Upper lobe of left lung (tissue), 4 donors: ENCODE data around the gene ARHGAP36.

ENCODE experiments used
- POLR2A ChIP-seq, 4 donors: fragments of 450-650 bp; IDR thresholded peaks; one replicate each; pipeline ENCODE4 v1.5.1; 2016 to 2017; ENCODE audit warnings: antibody characterized with exemption in 4 of 4, mild to moderate bottlenecking in 2 of 4
- TF ChIP-seq, protein P1 (sequence below), 6 experiments: fragments of 450-650 bp in 4 of 6; fragments of 200-600 bp in 2 of 6; sonication (generic) in 2 of 6; IDR thresholded peaks; one replicate each; pipeline ENCODE4 v1.5.1; 2016 to 2019; ENCODE audit warnings: antibody characterized with exemption in 6 of 6

DNA sequence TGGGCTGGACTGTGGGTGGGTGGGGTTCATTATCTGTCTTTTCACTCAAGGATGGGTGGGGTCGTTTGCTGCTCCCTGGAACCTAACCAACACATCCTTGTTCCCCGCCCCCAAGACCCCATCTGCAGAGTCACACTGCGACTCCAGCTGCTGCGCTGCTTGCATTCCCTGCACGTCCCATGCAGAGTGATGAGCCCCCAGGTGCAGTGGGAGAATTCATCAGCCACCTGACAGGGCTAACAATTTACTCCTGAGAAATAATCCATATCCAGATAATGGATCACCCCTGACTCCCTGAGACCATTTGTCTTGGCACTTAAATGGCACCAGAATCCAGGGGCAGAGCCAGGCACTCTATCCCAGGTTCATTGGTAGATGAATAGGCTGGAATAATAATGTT, 12.4 kb upstream of the ARHGAP36 start:
- TF ChIP-seq, protein P1, sequence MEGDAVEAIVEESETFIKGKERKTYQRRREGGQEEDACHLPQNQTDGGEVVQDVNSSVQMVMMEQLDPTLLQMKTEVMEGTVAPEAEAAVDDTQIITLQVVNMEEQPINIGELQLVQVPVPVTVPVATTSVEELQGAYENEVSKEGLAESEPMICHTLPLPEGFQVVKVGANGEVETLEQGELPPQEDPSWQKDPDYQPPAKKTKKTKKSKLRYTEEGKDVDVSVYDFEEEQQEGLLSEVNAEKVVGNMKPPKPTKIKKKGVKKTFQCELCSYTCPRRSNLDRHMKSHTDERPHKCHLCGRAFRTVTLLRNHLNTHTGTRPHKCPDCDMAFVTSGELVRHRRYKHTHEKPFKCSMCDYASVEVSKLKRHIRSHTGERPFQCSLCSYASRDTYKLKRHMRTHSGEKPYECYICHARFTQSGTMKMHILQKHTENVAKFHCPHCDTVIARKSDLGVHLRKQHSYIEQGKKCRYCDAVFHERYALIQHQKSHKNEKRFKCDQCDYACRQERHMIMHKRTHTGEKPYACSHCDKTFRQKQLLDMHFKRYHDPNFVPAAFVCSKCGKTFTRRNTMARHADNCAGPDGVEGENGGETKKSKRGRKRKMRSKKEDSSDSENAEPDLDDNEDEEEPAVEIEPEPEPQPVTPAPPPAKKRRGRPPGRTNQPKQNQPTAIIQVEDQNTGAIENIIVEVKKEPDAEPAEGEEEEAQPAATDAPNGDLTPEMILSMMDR (IDR thresholded peaks at IDR 0.05), result no peak
- TF ChIP-seq POLR2A (IDR thresholded peaks at IDR 0.05), result no peak
